Stimulated activated CD8-positive, alpha-beta memory T cell treated with anti-CD3 and anti-CD28 coated beads, Interleukin-4, amount 100 ng/mL, for 4 hours (primary cell): ENCODE data around the gene C22orf39.

ENCODE experiments used
- DNase-seq, 2 donors: peaks; one replicate each; pipeline ENCODE4 v3.0.0-alpha.2; 2020; ENCODE audit warnings: low read depth in 2 of 2, low spot score in 1 of 2

Gene C22orf39, protein sequence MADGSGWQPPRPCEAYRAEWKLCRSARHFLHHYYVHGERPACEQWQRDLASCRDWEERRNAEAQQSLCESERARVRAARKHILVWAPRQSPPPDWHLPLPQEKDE

DNA sequence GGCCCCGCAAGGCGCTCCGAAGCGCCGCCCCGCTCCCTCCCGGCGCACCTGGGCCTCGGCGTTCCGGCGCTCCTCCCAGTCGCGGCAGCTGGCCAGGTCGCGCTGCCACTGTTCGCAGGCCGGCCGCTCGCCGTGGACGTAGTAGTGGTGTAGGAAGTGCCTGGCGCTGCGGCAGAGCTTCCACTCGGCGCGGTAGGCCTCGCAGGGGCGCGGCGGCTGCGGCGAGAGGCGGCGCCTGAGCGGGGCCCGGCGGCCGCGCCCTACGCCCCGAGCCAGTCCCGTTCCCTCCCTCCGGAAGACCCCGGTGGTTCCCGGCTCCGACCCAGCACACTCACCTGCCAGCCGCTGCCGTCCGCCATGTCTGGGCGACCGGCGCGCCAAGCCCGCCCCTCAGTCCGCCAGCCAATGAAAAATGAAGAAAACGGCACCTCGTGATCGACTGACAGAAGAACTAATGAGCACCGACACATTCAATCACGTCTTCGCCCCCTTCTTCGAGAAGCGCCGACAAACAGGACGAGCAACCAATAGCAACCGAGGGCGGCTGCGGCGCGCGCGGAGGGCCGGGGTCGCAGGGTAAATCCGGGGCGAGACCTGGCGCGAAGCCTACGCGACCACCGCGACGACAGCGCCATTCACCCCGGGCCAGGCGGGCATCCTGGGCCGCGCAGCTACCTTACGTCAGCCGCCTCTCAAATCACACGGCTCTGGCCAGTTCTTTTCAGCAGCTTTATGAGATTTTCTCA lies at the start of gene C22orf39:
Gene C22orf39, minus strand, starts transcription at position 382 of the 746 bp plus-strand sequence. Its CDS starts 23 bp downstream, at position 359.
- peak; percentile 66 to 74 for DNase-seq

DNA sequence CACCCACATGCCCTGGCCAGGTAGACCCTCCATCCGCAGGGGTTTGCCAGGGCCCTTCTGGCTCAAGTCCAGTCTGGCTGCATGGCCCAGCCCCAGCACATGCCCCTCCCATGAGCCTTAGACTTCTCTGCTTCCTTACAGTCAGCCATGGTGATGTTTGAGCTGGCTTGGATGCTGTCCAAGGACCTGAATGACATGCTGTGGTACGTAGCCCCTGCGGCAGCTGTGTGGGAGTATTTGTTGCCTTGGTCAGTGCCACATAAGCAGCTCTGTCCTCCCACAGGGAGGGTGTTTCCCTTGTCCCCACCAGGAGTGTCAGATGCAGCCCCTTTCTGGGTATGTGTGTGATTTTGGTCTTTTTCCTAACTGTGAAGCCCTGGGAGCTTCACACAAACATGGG lies 49.7 kb upstream of the C22orf39 start:
- no peak for DNase-seq

- DNase-seq = no peak
Measured at GRCh38 chr22:19496324-19496630, 48.8 kb upstream of the C22orf39 start.

- no peak for DNase-seq
Measured at GRCh38 chr22:19495562-19496323, 48.2 kb upstream of the C22orf39 start.

- DNase-seq = no peak
Measured at GRCh38 chr22:19494676-19495173, 47.2 kb upstream of the C22orf39 start.

DNA sequence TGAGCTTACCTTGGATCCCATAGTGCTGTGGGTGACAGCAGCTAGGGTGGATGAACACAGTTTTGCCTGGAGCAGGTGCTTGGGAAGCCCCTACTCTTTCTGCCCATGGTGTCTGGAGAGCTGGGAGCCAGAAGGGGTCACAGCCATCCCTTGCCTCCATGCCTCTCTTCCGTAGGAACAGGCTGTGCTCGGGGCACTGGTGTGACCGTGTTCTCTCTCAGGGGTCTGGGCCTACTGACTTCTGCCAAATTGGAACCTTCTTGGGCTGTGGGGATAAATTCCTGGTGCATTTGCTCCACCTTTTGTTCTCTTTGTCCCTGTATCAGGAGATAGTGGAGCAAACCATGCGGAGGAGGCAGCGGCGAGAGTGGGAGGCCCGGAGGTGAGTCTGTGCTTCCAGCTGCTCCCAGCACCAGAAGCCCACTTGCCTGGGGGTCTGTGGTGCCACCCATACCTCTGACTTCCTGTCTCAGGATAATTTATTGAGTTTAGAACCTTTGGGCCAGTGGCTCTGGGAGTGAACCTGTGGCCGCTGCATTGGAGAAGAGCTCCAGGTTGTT lies 46.6 kb upstream of the C22orf39 start:
- DNase-seq = no peak

- DNase-seq = no peak
Measured at GRCh38 chr22:19492504-19493174, 45.1 kb upstream of the C22orf39 start.

- DNase-seq = no peak
Measured at GRCh38 chr22:19490628-19491230, 43.2 kb upstream of the C22orf39 start.

- DNase-seq = no peak
Measured at GRCh38 chr22:19488884-19489843, 41.7 kb upstream of the C22orf39 start.

- no peak for DNase-seq
Measured at GRCh38 chr22:19488285-19488684, 40.8 kb upstream of the C22orf39 start.

- DNase-seq = no peak
Measured at GRCh38 chr22:19483481-19484244, 36.2 kb upstream of the C22orf39 start.

DNA sequence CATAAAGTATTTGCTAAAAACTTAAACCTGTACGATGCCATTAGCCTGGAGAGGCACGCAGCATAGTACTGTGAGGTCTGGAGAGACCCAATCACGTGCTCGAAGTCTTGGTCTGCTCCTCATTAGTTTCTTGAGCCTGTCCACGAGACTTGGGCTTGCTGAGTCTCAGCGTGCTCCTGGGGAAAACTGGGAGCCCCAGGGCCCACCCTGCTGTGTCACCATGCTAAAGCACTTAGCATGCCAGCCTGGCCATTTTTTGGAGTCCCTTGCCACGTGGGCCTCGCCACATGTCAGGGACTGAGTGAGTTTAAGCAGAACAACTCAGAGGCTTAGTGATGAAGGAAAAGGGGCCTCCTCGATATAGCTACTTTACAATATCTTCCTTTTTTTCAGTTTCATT lies 34.8 kb upstream of the C22orf39 start:
- DNase-seq = no peak

DNA sequence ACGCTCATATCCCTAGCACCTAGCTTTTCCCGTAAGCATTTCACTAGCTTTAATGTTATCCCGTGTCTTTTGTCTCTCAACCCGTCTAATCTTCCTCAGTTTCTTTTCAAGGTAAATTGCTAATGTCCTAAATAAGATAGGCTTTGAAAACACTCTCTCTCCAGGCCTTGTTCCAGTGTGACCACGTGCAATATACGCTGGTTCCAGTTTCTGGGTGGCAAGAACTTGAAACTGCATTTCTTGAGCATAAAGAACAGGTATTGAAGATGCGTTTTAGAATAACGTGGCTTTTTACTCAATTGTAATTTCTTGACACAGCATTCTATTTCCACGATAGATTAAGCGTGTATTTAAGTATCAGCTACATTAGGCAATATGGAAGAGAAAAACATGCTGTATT lies 33.3 kb upstream of the C22orf39 start:
- DNase-seq = no peak

GRCh38 chr22:19480173-19480568 lies 32.7 kb upstream of the C22orf39 start:
- DNase-seq = no peak

- DNase-seq = peak; percentile 79 to 90
Measured at GRCh38 chr22:19479355-19480172, 32.1 kb upstream of the C22orf39 start, which contains the start of gene CDC45. Gene CDC45, plus strand, starts transcription at chr22:19479920. Its CDS starts 49 bp downstream, at chr22:19479969.

- peak; percentile 52 to 54 for DNase-seq
Measured at GRCh38 chr22:19478901-19479354, 31.4 kb upstream of the C22orf39 start, which contains the start of gene UFD1. Gene UFD1, minus strand, starts transcription at chr22:19479193. Its CDS starts 108 bp downstream, at chr22:19479085.

DNA sequence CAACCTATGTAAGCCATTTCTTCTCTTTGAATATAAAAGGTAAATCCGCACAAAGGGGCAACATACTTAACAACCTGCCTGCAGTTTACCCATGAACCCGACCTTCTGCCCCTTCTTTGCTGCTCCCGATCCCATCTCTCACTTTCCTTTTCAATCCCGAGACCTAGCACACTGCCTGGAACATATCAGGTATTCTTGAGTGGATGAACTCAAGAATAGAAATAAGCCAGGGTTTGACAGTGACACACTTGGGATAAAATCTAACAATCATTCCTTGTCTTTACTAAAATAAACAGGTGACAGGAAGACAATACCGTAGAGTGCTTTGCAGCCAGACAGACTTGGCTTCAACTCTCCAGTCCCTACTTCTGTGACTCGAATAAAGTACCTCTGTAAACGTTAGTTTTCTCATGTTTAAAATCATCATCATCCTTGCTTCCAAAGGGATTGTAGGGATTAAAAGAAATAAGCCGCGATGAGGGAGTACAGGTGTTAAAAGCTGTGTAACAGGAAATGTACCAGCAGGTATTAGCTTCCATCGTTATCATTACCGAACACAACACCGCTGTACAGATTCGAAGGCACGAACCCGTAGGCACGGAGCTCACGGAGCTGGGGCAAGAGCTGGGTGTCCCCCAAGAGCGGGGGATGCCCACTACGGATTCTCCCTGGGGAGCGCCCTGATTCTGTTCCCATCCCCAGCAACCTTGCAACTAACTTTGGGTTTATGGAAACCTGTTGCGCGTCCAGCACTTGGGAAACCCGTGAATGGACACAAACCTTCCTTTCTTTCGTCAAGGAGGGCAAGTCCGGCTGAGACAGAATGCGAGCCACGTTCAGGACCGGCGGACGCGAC lies 30.8 kb upstream of the C22orf39 start:
- no peak for DNase-seq
